IPS-NIHi11 (cell line): ENCODE results near the gene NKX6-1.

Experiments used
- DNase-seq: peaks from one replicate; pipeline ENCODE4 v3.0.0; 2012; ENCODE audit warnings: mixed read lengths, low spot score

Gene NKX6-1

DNA sequence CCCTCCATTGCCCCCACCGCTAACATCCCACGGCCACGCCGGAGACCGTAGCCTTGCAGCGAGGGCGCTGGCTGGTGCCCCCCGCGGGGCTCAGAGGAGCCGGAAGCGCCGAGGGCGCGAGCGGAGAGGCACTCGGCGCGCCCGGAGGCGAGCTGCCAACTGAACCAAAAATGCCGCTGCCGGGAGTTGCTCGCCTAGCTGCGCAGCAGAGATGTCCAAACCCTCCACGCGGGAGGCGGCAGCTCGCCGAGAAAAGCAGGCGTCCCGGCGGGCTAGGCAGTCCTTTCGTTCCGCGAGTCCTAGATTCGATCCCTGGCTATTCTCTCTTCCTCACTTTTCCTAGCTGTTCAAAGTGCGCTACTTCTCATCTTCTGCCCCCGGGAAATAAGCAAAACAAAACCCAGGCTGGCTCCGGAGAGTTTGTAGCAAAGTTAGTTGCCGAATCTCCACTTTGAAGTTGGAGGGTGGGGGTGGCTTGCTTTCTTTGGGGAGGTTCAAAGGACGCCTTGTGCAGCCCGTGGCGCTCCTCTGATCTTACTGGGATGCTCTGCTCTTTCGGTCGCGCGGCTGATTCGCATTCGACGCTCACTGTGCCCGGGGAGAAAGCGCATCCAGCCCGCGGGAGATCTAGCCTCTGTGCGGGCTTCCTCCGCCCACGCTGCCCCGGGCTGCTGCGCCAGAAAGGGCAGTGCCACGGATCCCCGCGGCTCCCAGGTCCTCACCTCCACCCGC is 723 bp downstream of the NKX6-1 start:
- peak; percentile 34 for DNase-seq

GRCh38 chr4:84497504-84498202 is 1.4 kb downstream of the NKX6-1 start:
- no peak for DNase-seq

DNA sequence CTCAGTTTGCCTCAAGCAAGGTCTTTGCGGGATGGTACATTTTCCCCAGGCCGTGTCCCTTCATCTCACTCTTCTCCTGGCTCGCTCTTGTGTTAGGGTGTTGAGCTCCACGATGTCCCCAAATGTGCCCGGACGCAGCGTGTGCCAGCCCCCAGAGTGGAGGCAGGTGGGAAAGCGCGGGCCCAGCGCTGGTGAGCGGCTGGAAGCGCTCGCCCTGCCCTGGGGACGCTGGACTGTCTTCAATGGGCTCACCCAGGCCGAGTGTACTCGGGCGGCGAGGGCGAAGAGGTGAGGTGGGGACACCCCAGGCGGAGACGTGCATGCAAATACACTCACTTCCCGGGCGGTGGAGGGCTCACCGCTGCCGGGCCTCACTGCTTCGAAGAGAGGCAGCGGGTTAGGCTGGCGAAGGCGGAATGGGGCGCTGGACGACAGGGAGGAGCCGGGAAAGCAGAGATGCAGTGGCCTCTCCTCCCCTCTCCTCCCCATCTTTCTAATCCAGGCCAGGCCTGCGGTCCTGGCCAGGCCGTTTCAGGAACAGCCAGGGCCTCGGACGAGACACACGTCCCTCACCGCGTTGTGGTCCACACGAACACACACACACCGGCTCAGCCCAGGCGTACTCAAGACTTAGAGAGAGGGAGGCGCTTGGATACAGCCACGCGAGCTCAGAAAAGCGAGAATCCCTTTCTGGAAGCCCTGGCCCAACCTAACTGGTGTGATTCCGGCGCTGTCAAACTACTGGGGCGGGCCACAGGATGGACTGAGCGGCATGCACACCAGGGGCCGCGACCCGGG is 2.2 kb downstream of the NKX6-1 start:
- DNase-seq, result no peak

DNA sequence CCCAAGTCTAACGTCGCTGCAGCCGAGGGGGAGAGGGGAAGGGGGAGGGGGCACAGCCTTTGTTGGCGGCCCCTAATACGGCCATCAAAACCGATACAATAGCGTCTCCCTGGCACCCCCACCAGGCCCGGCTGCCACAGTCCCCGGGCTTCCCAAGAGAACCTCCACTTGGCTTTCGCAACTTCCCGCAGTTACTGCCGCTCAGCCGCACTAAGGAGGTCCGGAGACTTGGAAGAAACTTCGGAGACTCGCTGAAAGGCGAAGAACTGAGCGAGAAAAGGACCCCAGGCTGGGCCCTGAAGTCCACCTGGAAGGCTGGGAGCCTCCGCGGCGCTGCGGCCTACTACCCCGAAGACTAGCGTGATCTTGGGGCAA is 2.8 kb downstream of the NKX6-1 start:
- DNase-seq, result peak; percentile 26

DNA sequence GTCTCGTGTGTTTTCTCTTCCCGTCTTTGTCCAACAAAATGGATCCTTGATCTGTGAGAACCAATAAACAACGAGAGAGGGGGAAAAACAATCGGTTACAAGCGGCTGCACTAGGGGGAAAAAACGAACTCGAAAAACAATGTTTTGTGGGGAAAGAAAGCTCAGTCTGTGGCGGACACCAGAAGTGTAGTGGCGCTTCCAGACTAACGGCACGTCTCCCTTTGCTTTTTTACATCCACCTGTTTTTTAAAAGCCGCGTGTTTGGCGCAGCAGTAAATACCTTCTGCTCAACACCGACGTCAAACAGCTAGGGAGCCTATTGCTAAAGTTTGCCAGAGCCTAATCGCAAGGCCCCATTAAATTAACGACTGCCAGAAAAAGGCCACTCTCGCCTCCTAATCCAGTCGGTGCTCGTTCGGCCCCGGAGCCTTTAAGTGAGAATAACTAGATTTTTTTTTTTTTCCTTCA is 3.3 kb downstream of the NKX6-1 start:
- DNase-seq, result no peak

DNA sequence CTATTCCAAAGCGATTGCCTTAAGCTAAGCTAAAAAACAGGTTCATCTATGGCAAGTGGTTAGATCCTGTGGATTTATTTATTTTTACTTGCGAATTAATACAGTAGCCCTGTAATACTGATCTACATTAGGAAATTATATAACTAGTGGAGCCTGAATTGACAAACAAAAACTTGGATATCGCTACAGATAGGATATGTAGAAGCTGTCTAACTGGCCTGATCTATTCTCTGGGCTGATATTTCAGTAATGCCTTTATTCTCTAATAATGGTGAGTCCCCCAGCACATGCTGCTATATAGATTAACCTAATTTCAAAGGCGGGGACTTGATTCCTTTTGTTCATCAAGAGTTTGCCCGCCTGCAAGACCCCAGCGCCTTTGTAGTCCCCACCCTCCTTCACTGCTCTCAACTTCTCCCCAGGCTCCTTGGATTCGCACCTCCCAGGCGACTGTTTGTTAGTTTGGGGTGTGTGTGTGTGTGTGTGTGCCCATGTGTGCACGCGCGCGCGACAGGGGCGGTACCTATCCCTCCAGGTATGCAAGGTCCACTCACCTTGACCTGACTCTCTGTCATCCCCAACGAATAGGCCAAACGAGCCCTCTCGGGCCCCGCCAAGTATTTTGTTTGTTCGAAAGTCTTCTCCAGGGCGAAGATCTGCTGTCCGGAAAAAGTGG is 3.8 kb downstream of the NKX6-1 start:
- DNase-seq, result no peak

DNA sequence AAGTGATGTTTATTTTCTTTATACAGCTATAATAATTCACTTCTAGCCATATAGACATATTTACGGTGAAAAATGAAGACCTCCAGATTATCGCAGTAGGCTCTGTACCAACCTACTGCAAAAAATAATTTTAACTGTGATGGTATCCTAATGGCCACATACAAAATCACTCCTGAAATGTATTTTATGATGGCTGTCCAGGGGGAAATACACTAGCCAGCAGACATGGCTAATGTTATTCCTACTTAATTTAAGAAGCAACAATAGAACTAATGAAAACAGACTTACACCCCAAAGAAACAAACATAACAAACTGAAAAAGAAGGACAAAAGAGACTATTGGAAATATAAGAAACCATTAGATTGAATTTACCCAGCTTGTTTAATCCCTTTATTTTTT is 4.6 kb downstream of the NKX6-1 start:
- DNase-seq, result no peak

DNA sequence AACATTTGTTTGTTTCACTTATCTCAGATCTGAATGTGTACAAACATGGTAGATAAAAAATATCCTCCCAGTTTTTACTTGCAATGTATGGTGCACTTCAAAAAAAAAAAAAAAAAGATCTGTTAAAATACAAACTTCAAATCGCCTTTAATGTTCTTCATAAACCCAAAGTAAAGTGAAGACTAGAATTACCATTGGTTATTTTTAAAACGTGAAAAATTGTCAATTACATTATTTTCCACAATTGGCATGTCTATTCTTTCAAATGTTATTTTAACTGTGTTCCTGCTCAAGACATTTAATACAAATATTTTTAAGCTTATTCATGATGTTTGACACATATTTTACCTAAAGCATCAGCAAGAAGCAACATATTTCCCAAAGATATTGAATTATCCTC is 5.0 kb downstream of the NKX6-1 start:
- DNase-seq, result no peak

DNA sequence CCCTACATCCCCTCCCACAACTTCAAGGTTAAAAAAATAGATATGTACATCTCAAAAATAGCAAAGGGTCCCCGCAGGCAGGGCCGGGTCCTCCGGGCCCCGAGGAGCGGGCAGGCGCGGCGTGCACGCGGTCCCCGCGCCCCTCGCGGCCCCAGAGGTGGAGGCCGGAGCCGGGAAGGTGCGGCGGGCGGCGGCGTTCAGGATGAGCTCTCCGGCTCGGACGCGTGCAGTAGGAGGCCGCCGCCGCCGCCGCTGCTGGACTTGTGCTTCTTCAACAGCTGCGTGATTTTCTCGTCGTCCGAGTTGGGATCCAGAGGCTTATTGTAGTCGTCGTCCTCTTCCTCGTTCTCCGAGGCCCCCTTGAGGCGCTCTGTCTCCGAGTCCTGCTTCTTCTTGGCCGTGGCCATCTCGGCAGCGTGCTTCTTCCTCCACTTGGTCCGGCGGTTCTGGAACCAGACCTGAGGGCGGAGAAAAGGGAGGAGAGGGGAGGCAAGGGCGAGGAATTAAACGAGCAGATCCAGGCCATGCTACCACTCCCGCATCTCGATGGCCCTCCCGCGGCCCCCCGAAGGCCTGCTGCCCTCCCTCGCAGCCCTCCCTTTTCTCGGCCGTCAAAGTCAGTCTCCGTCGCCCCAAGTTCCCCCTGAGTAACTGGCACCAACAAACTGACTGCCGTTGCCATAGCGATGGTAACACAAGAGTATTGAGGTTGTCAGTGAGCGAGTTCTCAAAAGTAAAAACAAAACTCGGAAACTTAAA is 5.8 kb downstream of the NKX6-1 start:
- DNase-seq, result peak; percentile 27

DNA sequence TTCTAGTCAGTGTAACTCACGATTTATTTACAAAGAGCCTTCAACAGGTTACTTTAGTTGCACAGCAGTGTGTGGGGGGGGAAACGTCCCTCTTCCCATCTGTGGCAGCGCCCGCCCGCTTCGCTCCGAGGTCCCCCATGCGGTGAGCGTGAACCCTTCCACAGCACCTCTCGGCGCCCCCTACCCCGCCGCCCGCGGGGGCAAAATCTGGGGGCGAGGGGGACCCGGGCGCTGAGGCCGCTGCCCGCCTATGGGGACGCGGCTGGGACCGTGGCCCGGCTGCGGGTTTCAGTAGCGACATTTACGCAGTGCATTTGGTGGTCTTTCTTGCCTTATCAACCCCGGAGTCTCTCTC is 6.4 kb downstream of the NKX6-1 start:
- no peak for DNase-seq

DNA sequence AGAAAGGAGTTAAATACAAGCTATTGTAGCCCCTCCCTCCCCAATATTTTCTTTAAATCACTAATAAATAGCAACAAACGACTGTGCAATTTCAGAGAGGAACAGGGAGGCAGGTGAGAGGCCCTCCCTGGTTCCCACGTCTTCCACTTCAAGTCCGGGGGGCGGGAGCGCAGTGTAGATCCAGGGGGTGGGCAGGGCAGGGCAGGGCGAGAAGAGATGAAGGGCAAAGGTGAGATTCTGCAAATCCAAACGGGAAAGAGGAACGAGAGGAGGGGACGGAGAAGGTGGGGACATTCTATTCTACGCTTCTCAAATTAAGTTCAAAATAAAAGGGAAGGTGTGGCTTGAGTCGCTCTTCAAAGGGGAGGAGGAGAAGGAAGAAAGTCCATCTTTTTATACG is 6.8 kb downstream of the NKX6-1 start:
- DNase-seq, result no peak

GRCh38 chr4:84491481-84491880 is 7.6 kb downstream of the NKX6-1 start:
- no peak for DNase-seq

GRCh38 chr4:84490663-84491062 is 8.4 kb downstream of the NKX6-1 start:
- no peak for DNase-seq

DNA sequence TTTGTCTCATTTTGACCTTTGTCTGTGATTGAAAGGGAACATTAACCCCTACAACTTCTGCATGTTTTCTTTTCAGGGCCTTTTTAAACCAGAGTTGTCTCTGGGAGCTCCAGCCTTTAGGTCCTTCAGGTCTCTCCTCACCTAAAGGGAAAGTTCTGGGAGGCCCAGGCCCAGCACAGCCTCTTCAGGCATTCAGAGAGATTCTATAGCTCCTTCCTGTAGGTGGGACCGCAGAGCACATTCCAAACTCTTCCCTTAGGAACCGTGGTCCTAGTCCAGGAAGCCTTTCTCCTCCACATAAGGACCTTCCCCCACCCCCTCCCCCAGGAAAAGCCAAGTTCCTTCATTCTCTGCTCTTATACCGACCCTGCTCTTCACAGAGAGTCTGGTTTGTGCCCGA is 14.9 kb downstream of the NKX6-1 start:
- DNase-seq, result no peak

DNA sequence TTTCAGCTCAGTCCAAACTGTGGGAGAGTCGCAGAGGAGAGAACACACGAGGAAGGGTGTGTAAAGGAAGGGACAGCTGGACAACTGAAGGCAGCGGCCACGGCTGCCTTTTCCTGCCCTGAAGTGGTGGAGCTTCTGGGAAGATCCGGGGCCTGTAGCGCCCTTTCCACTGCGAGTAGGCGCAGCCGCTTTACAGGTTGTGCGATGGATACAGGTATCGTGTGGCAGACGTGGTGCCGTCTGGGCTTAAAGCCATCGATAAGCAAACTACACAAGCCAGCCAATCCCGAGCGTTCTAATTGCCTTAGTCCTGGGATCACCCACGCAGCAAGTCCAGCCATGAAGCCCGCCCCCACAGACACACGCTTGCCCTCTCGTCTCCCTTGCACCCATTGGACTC is 15.4 kb downstream of the NKX6-1 start:
- no peak for DNase-seq

- peak; percentile 67 for DNase-seq
Measured at GRCh38 chr4:84482564-84483563, 16.2 kb downstream of the NKX6-1 start.

DNA sequence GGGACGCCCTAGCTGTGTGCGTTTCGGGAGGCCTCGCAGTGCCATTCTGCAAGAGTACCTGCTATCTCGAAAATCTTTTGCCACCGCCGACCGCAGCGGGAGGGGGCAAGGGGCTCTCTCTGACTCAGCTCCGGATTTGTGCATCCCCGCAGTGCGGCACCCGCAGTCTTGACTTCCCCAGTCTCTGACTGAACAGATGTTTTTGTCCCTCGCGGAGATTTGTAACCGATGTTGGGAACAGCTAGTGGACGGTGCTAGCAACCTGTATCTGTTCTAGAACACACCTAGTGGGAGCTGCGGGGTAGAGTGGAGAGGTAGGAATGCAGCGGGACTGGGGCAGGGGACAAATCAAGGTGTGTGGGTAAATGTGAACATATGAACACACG is 17.2 kb downstream of the NKX6-1 start:
- no peak for DNase-seq

DNA sequence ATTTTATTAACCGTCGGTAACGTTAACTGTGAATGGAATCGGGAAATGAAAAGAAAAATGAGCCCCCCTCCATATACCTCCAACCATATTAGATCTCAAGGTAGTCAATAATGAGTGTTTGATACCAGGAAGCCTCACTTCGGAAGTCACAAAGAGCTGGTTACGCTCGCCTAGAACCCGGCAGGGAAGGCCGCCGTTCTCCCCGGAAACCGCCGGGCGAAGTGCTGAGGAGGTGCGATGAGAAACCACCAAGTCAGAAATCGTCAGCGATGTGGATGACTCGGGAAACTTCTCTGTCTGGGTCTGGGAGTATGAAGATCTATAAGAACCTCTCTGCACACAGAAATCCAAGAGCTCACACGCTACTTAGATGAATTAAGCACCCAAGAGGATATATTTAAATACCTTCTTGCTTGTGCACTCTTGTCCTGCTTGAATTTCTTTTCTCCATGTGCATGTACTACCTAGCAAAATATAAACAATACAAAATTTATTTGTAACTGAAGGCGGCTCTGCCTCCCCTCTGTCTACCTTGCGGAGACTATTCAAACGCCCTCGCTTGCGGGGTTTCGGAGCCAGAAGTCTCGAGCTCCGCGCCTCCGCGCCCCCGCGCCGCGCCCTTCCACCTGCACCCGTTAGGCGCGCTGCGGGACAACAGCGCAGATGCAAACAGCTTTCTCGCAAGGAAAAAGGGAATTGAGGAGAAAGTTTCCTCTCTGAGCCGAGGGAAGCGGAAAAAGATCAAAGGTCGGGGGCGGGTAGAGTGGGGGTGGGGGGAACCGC is 17.8 kb downstream of the NKX6-1 start:
- DNase-seq, result peak; percentile 22

- no peak for DNase-seq
Measured at GRCh38 chr4:84480082-84480481, 19.0 kb downstream of the NKX6-1 start.

GRCh38 chr4:84479663-84480062 is 19.4 kb downstream of the NKX6-1 start:
- DNase-seq, result peak; percentile 17
